ENCODE data around the gene CCDC186. TPM values are rescaled to one million over a fixed set of nuclear protein-coding genes. Genes with fewer than 3 reads are reported as not detected.

Gene CCDC186
- 10 to 100 TPM; 13.0 to 17.1 TPM for total RNA-seq

- peak; percentile 97 for DNase-seq (ENCODE audit: low spot score)
- Histone ChIP-seq H3K27me3 (no peaks in the 10 kb centered on the region), H3K4me3 (peak within 1 kb of the TSS; percentile 95), H3K36me3 (no peaks in the 10 kb centered on the region), H3K27ac (peak within 1 kb of the TSS; percentile 98), H3K4me1 (peaks cover 0 to 11% of the 10 kb centered on the region in 2 donors), H3K9me3 (no peaks in the 10 kb centered on the region)
- TF ChIP-seq CTCF (IDR thresholded peaks at IDR 0.05): no peak
Measured at GRCh38 chr10:114173921-114174694, at the start of gene CCDC186. Gene CCDC186 (minus strand): TSS chr10:114174203. CDS start chr10:114163268, 10,935 bp downstream.

GRCh38 chr10:114223066-114223465 lies 49.1 kb upstream of the CCDC186 start:
- no peaks in the 10 kb centered on the region for H3K9me3 ChIP-seq
- DNase-seq (ENCODE audit: low spot score): no peak
- no peak overlapping the region for H3K4me3 ChIP-seq
- H3K27me3 ChIP-seq: no peaks in the 10 kb centered on the region
- no peak overlapping the region for H3K27ac ChIP-seq
- no peaks in the 10 kb centered on the region for H3K4me1 ChIP-seq
- no peak for TF ChIP-seq CTCF (IDR thresholded peaks at IDR 0.05)
- no peaks in the 10 kb centered on the region for H3K36me3 ChIP-seq

GRCh38 chr10:114221235-114221634 lies 47.2 kb upstream of the CCDC186 start:
- Histone ChIP-seq H3K4me1 (no peaks in the 10 kb centered on the region), H3K27me3 (no peaks in the 10 kb centered on the region), H3K4me3 (no peak overlapping the region), H3K9me3 (no peaks in the 10 kb centered on the region), H3K27ac (no peak overlapping the region), H3K36me3 (no peaks in the 10 kb centered on the region)
- TF ChIP-seq CTCF (IDR thresholded peaks at IDR 0.05): no peak
- no peak for DNase-seq (ENCODE audit: low spot score)

- H3K36me3 ChIP-seq: no peaks in the 10 kb centered on the region
- no peaks in the 10 kb centered on the region for H3K27me3 ChIP-seq
- H3K9me3 ChIP-seq: no peaks in the 10 kb centered on the region
- H3K4me3 ChIP-seq: no peak overlapping the region
- DNase-seq (ENCODE audit: low spot score): no peak
- no peak overlapping the region for H3K27ac ChIP-seq
- TF ChIP-seq CTCF (IDR thresholded peaks at IDR 0.05): no peak
- H3K4me1 ChIP-seq: no peaks in the 10 kb centered on the region
Measured at GRCh38 chr10:114220281-114220680, 46.3 kb upstream of the CCDC186 start.

- no peak for DNase-seq (ENCODE audit: low spot score)
Measured at GRCh38 chr10:114215033-114215432, 41.0 kb upstream of the CCDC186 start.

More at GRCh38 chr10:114215033-114215432, 41.0 kb upstream of the CCDC186 start:
- no peak overlapping the region for H3K27ac ChIP-seq
- H3K4me3 ChIP-seq: no peak overlapping the region
- no peaks in the 10 kb centered on the region for H3K4me1 ChIP-seq
- no peaks in the 10 kb centered on the region for H3K36me3 ChIP-seq
- no peaks in the 10 kb centered on the region for H3K27me3 ChIP-seq
- TF ChIP-seq CTCF (IDR thresholded peaks at IDR 0.05): no peak
- no peaks in the 10 kb centered on the region for H3K9me3 ChIP-seq
